ENCODE data around the gene PTPN23. TPM values are rescaled to one million over a fixed set of nuclear protein-coding genes. Genes with fewer than 3 reads are reported as not detected.

Gene PTPN23
- total and polyA plus RNA-seq, 2 of the 8 experiments (the other 6 are each of a cell fraction or from before 2014, with no cell fraction given) = 2.9 to 46.7 TPM

GRCh38 chr3:47380026-47380600, 708 bp upstream of the PTPN23 start:
- Histone ChIP-seq H3K9ac (replicated peaks in 1 of 4; ENCODE audit: extremely low read depth in 1 of 4, low read depth in 3 of 4, low read length in 3 of 4) (peak overlapping the region; percentile 52 to 84 (median 80)), H3K36me3 (ENCODE audit: control insufficient read depth in 2 of 4, insufficient read depth in 4 of 4, low read length in 3 of 4) (no peaks in the 10 kb centered on the region), H3K4ac (replicated peaks; ENCODE audit: insufficient read length, low read depth, low read length) (peak overlapping the region; percentile 90), H2BK5ac (ENCODE audit: low read depth, low read length) (peak overlapping the region; percentile 91), H3K18ac (ENCODE audit: extremely low read depth, low read length) (peak overlapping the region; percentile 90), H3K56ac (replicated peaks; ENCODE audit: insufficient read length, low read depth, low read length) (peak overlapping the region; percentile 62), H3K79me2 (ENCODE audit: control insufficient read depth in 1 of 2, insufficient read depth in 2 of 2, low read length in 2 of 2) (peaks cover 3 to 27% of the 10 kb centered on the region in 2 experiments; a peak in 3 of 4 replicates), H4K91ac (replicated peaks; ENCODE audit: insufficient read length, low read length) (peak overlapping the region; percentile 57), H2AK5ac (ENCODE audit: low read depth, low read length) (peak overlapping the region; percentile 5; the same call in 1 of the 2 replicates), H2AFZ (ENCODE audit: low read length) (peak overlapping the region; percentile 38), H3K14ac (ENCODE audit: insufficient read length) (no peak overlapping the region), H2BK20ac (ENCODE audit: low read length) (no peak overlapping the region), H3K27me3 (replicated peaks in 1 of 4; ENCODE audit: control insufficient read depth in 3 of 4, extremely low read depth in 1 of 4, insufficient read depth in 3 of 4, low read length in 3 of 4) (no peaks in the 10 kb centered on the region), H4K8ac (ENCODE audit: extremely low read depth, insufficient read depth, low read length) (peak overlapping the region; percentile 96; the same call in 1 of the 2 replicates), H3K4me1 (replicated peaks in 1 of 4; ENCODE audit: control insufficient read depth in 3 of 4, insufficient read depth in 4 of 4, low read length in 3 of 4) (peaks cover 3 to 5% (median 3%) of the 10 kb centered on the region in 4 experiments; a peak in 6 of 7 replicates), H3K4me2 (ENCODE audit: insufficient read depth in 1 of 2, low read depth in 2 of 2, low read length in 2 of 2) (peak overlapping the region; percentile 75 to 91), H2BK120ac (replicated peaks; ENCODE audit: low read depth, low read length) (no peak overlapping the region), H3K4me3 (ENCODE audit: extremely low read depth in 1 of 4, insufficient read depth in 2 of 4, low read depth in 3 of 4, low read length in 4 of 4) (peak overlapping the region; percentile 81 to 94 (median 88)), H3K27ac (ENCODE audit: low read depth, low read length) (peak overlapping the region; percentile 81), H2BK15ac (ENCODE audit: low read length) (no peak overlapping the region), H2BK12ac (ENCODE audit: low read depth, low read length) (0 out of 2 replicates have a peak overlapping the region, but pooled peaks have one; percentile 39), H3K9me3 (ENCODE audit: insufficient read depth in 2 of 2, low read depth in 1 of 2, low read length in 1 of 2) (no peaks in the 10 kb centered on the region), H4K5ac (ENCODE audit: insufficient read length, low read depth, low read length) (peak overlapping the region; percentile 95), H3K79me1 (ENCODE audit: low read depth, low read length) (peaks cover 4% of the 10 kb centered on the region), H4K20me1 (replicated peaks in 1 of 2; ENCODE audit: control insufficient read depth in 1 of 2, insufficient read depth in 2 of 2, low read length in 2 of 2) (peaks cover 0 to 9% of the 10 kb centered on the region in 2 experiments), H3K23ac (ENCODE audit: insufficient read length) (no peak overlapping the region), H3K23me2 (ENCODE audit: low read depth, low read length) (peaks cover 8% of the 10 kb centered on the region)
- FAIRE-seq = no peak
- DNase-seq (ENCODE audit: low read depth in 1 of 2, low spot score in 2 of 2) = no peak
- WGBS, 2 experiments (ENCODE audit: extremely low coverage in 1 of 2, insufficient coverage in 1 of 2, insufficient read length in 1 of 2, insufficient replicate concordance in 2 of 2, low coverage in 1 of 2, low lambda C conversion rate in 2 of 2, missing lambda C conversion rate in 1 of 2) = 14% methylated on average over 23 of the region's 23 CpGs; no CpG with 5 or more reads in 1 of the 2 experiments
- CTCF ChIA-PET (ENCODE audit: partially characterized antibody) = interaction anchor here (0.9 to 1.1 kb wide), 2 partner anchors 41 to 115 kb away, joined by 3 to 4 read pairs; no protein-coding TSS in a partner anchor
- POLR2A ChIA-PET (ENCODE audit: partially characterized antibody) = interaction anchor here (0.6 to 2.1 kb wide), 19 partner anchors 8 to 479 kb away, joined by 3 to 9 read pairs (median 5); partner anchors contain the start of genes CCDC12, NBEAL2 and SETD2
- peak; percentile 53; the same call in 1 of the 2 replicates for TF ChIP-seq MAX (IDR thresholded peaks at IDR 0.05)
- peak; percentile 36 for TF ChIP-seq KDM4A (IDR thresholded peaks at IDR 0.05; ENCODE audit: low read depth, low read length, severe bottlenecking)
- no peak for TF ChIP-seq MAFK (IDR thresholded peaks at IDR 0.05; ENCODE audit: low read depth, low read length)
- no peak for TF ChIP-seq POU5F1 (IDR thresholded peaks at IDR 0.05; ENCODE audit: low read depth, low read length)
- no peak for TF ChIP-seq JUN (IDR thresholded peaks at IDR 0.05; ENCODE audit: low read depth, low read length)
- TF ChIP-seq SUZ12 (IDR thresholded peaks at IDR 0.05; ENCODE audit: low read length) = no peak
- TF ChIP-seq CTCF (IDR thresholded peaks at IDR 0.05; ENCODE audit: control extremely low read depth in 1 of 3, insufficient read depth in 1 of 3, low read depth in 1 of 3, low read length in 3 of 3) = peak in 1 of 3 experiments; percentile 12; a peak in 1 of 4 replicates
- no peak for TF ChIP-seq TBP (IDR thresholded peaks at IDR 0.05; ENCODE audit: low read depth, low read length)
- no peak for TF ChIP-seq CBX5 (IDR thresholded peaks at IDR 0.05; ENCODE audit: low read depth, low read length)
